Activated naive CD4-positive, alpha-beta T cell treated with anti-CD3 and anti-CD28 coated beads, Interleukin-2, amount 10 ng/mL, durations not matched to agents 5 hours and 36 hours (primary cell): ENCODE measurements around the gene ORC2. TPM values are rescaled to one million over a fixed set of nuclear protein-coding genes. Genes with fewer than 3 reads are reported as not detected.

Source experiments
- total RNA-seq, 2 experiments: library from RNA; stranded (reverse); gene quantifications; one replicate each; pipeline ENCODE4 v1.2.3, GENCODE V29; 2021

Gene ORC2
- 10 to 100 TPM; 42.0 to 53.7 TPM for total RNA-seq

GRCh38 chr2:200963124-200963917, at the start of gene ORC2:
ORC2 (minus strand) TSS chr2:200963660; CDS start chr2:200958123, 5,537 bp downstream.

GRCh38 chr2:200888704-200889625, 74.5 kb downstream of the ORC2 start, which contains the start of the genes NIF3L1 and PPIL3:
NIF3L1 (plus strand) TSS chr2:200889371; CDS start chr2:200891944, 2,573 bp downstream.
PPIL3 (minus strand) TSS chr2:200889077; CDS start chr2:200887615, 1,462 bp downstream.

GRCh38 chr2:200864176-200865034, 99.1 kb downstream of the ORC2 start, which contains the start of gene CLK1:
CLK1 (minus strand) TSS chr2:200864658; CDS start chr2:200861862, 2,796 bp downstream.

Other genes with a start within 250 kb of the ORC2 start
- gene BZW1, start 151.8 kb downstream of the ORC2 start, total RNA-seq = 100 to 1,000 TPM; 214 to 221 TPM
- gene CLK1, start 99.0 kb downstream of the ORC2 start, total RNA-seq = 100 to 1,000 TPM; 130 to 139 TPM
- 10 to 100 TPM; 73.7 to 89.5 TPM for gene PPIL3, start 74.6 kb downstream of the ORC2 start, total RNA-seq
- 10 to 100 TPM; 33.2 to 34.4 TPM for gene NIF3L1, start 74.3 kb downstream of the ORC2 start, total RNA-seq
- 10 to 100 TPM; 29.3 to 29.7 TPM for gene HYCC2, start 108.0 kb upstream of the ORC2 start, total RNA-seq
- 100 to 1,000 TPM; 113 to 118 TPM for gene NDUFB3, start 108.3 kb upstream of the ORC2 start, total RNA-seq
- gene CFLAR, start 152.5 kb upstream of the ORC2 start, total RNA-seq = 10 to 100 TPM; 85.3 to 93.5 TPM
- gene CASP10, start 219.5 kb upstream of the ORC2 start, total RNA-seq = 10 to 100 TPM; 58.3 to 58.9 TPM